Measurements from ENCODE around the gene RAB11A. TPM values are rescaled to one million over a fixed set of nuclear protein-coding genes. Genes with fewer than 3 reads are reported as not detected.

RAB11A gene
- total and polyA plus RNA-seq, 2 donors (not counting 3 experiments of a cell fraction or from before 2014, with no cell fraction given), result 239 to 250 TPM

GRCh38 chr15:65922621-65923020 lies 53.3 kb downstream of the RAB11A start:
- H3K4me2 ChIP-seq (ENCODE audit: insufficient read depth, low read length), result no peak overlapping the region

More at GRCh38 chr15:65922621-65923020, 53.3 kb downstream of the RAB11A start:
- no peaks in the 10 kb centered on the region for H3K9me1 ChIP-seq (replicated peaks; ENCODE audit: control insufficient read depth, extremely low read depth, insufficient read depth, low read length)
- no peaks in the 10 kb centered on the region for H3K79me2 ChIP-seq (ENCODE audit: control insufficient read depth, insufficient read depth, low read length)
- ChIA-PET CTCF (interaction anchor here (1.1 to 1.5 kb wide), 2 partner anchors 8 to 10 kb away, joined by 3 to 4 read pairs; no protein-coding TSS in a partner anchor), POLR2A (no interaction called here)
- no peak for FAIRE-seq
- no peak for DNase-seq (ENCODE audit: low read depth, low spot score)
- H3K9me3 ChIP-seq (replicated peaks; ENCODE audit: control insufficient read depth, insufficient read depth, low read length), result no peaks in the 10 kb centered on the region
- no peak overlapping the region for H3K9ac ChIP-seq (replicated peaks; ENCODE audit: extremely low read depth, insufficient read depth, low read length)
- no peaks in the 10 kb centered on the region for H4K20me1 ChIP-seq (replicated peaks; ENCODE audit: control insufficient read depth, extremely low read depth, insufficient read depth, low read length)
- no peak overlapping the region for H3K27ac ChIP-seq (ENCODE audit: insufficient read depth, low read depth, low read length)
- no peaks in the 10 kb centered on the region for H3K4me1 ChIP-seq (ENCODE audit: control insufficient read depth, extremely low read depth, insufficient read depth, low read length)
- H3K27me3 ChIP-seq (ENCODE audit: control insufficient read depth in 2 of 2, insufficient read depth in 2 of 2, low read length in 2 of 2), result no peaks in the 10 kb centered on the region
- intact Hi-C loops (cut with micrococcal nuclease), result no loop called here
- TF ChIP-seq POLR2A (IDR thresholded peaks at IDR 0.05; ENCODE audit: low read depth, low read length) (no peak), EZH2 (IDR thresholded peaks at IDR 0.05; ENCODE audit: borderline replicate concordance, low read depth, low read length, severe bottlenecking) (no peak), FOS (IDR thresholded peaks at IDR 0.05; ENCODE audit: borderline replicate concordance, insufficient read depth, low read length) (no peak), MAX (IDR thresholded peaks at IDR 0.05; ENCODE audit: insufficient read depth, insufficient read length) (no peak), MYC (IDR thresholded peaks at IDR 0.05; ENCODE audit: low read depth, low read length) (no peak), GATA2 (IDR thresholded peaks at IDR 0.05; ENCODE audit: insufficient read depth, insufficient read length, low read depth, low read length) (no peak), JUN (IDR thresholded peaks at IDR 0.05; ENCODE audit: borderline replicate concordance, insufficient read depth, insufficient read length, low read depth) (no peak), POLR2AphosphoS5 (IDR thresholded peaks at IDR 0.05; ENCODE audit: insufficient read depth, low read depth, low read length) (no peak)
- TF ChIP-seq, protein P1, sequence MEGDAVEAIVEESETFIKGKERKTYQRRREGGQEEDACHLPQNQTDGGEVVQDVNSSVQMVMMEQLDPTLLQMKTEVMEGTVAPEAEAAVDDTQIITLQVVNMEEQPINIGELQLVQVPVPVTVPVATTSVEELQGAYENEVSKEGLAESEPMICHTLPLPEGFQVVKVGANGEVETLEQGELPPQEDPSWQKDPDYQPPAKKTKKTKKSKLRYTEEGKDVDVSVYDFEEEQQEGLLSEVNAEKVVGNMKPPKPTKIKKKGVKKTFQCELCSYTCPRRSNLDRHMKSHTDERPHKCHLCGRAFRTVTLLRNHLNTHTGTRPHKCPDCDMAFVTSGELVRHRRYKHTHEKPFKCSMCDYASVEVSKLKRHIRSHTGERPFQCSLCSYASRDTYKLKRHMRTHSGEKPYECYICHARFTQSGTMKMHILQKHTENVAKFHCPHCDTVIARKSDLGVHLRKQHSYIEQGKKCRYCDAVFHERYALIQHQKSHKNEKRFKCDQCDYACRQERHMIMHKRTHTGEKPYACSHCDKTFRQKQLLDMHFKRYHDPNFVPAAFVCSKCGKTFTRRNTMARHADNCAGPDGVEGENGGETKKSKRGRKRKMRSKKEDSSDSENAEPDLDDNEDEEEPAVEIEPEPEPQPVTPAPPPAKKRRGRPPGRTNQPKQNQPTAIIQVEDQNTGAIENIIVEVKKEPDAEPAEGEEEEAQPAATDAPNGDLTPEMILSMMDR (IDR thresholded peaks at IDR 0.05; ENCODE audit: extremely low read depth in 1 of 2, insufficient read depth in 1 of 2, low read depth in 1 of 2, low read length in 2 of 2), result no peak
- dilution Hi-C loops (cut with MboI; ENCODE audit: extremely low pct_ligation_motif_present, low sequenced_read_pairs), result no loop called here
- BruUV-seq (replicated peaks), result no TSS peak
- H2AFZ ChIP-seq (ENCODE audit: low read depth, low read length), result no peak overlapping the region
- H3K4me3 ChIP-seq (replicated peaks in 1 of 3; ENCODE audit: insufficient read depth in 1 of 3, low read depth in 1 of 3, low read length in 3 of 3), result no peak overlapping the region
- no peaks in the 10 kb centered on the region for H3K36me3 ChIP-seq (ENCODE audit: control insufficient read depth in 2 of 2, extremely low read depth in 1 of 2, insufficient read depth in 2 of 2, low read length in 2 of 2)

Measured in endothelial cell of umbilical vein (primary cell).